ENCODE data around the gene DPP7. TPM values are rescaled to one million over a fixed set of nuclear protein-coding genes. Genes with fewer than 3 reads are reported as not detected.

Gene DPP7
- total and polyA plus RNA-seq, 2 experiments from 2014 or later, result 19.7 to 26.8 TPM

DNA sequence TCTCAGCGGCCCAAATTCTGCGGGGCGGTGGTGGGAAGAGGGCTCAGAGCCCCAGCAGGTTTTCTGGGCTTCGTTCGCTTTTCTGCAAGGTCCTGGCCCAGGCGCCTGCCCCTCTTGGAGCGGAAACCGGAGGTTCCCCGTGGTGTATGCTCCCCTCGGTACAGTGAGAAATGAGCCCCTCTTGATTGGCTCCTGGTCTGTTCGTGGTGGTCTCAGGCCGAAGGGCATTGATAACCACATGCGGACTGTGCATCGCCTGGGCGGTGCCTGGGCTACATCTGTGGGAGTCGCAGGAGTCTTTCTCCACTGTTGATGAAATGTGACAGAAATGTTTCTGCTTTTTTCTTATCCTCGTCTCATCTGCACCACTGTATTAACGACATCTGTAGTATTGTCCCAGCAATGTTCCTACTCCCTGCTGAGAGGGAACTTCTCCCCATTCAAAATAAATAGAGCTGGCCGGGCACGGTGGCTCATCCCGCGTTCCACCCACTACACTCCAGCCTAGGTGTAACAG is 27.1 kb downstream of the DPP7 start:
- H3K27ac ChIP-seq (ENCODE audit: low read depth), result no peak overlapping the region

More for the DNA sequence above, 27.1 kb downstream of the DPP7 start:
- peak overlapping the region; percentile 93 for H3K4me3 ChIP-seq
- DNase-seq (ENCODE audit: low spot score) (peak; percentile 43), ATAC-seq (peak; percentile 6)
- H2AFZ ChIP-seq, result peak overlapping the region; percentile 97; the same call in 1 of the 2 replicates
- H4K20me1 ChIP-seq (replicated peaks; ENCODE audit: insufficient read depth), result no peaks in the 10 kb centered on the region; the same call in 1 of the 2 replicates
- H3K4me3 Mint-ChIP-seq, result peak overlapping the region; percentile 92
- H3K27ac Mint-ChIP-seq, result no peak overlapping the region; the same call in 1 of the 2 replicates
- H3K4me2 ChIP-seq, result peak overlapping the region; percentile 98
- peaks cover 15% of the 10 kb centered on the region for H3K4me1 Mint-ChIP-seq
- H3K9me3 Mint-ChIP-seq, result peaks cover 4% of the 10 kb centered on the region; the same call in 1 of the 3 replicates
- H3K9me2 ChIP-seq (ENCODE audit: insufficient read depth), result no peaks in the 10 kb centered on the region
- H3K27me3 Mint-ChIP-seq (ENCODE audit: insufficient read depth, low read depth, poor library complexity), result peaks cover 21% of the 10 kb centered on the region
- peaks cover 20% of the 10 kb centered on the region for H3F3A ChIP-seq (replicated peaks; ENCODE audit: low read depth)
- H3K36me3 Mint-ChIP-seq (ENCODE audit: low read depth), result peaks cover 12% of the 10 kb centered on the region; the same call in 2 of the 3 replicates
- peaks cover 9% of the 10 kb centered on the region for H3K4me1 ChIP-seq (ENCODE audit: insufficient read depth)
- TF ChIP-seq JUNB (IDR thresholded peaks at IDR 0.05; ENCODE audit: unreplicated experiment), result no peak
- TF ChIP-seq, protein P1, sequence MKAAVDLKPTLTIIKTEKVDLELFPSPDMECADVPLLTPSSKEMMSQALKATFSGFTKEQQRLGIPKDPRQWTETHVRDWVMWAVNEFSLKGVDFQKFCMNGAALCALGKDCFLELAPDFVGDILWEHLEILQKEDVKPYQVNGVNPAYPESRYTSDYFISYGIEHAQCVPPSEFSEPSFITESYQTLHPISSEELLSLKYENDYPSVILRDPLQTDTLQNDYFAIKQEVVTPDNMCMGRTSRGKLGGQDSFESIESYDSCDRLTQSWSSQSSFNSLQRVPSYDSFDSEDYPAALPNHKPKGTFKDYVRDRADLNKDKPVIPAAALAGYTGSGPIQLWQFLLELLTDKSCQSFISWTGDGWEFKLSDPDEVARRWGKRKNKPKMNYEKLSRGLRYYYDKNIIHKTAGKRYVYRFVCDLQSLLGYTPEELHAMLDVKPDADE (IDR thresholded peaks at IDR 0.05), result no peak
- TF ChIP-seq POLR2AphosphoS5 (IDR thresholded peaks at IDR 0.05; ENCODE audit: low read depth), result no peak
- no peak for TF ChIP-seq EZH2 (IDR thresholded peaks at IDR 0.05; ENCODE audit: low read depth, unreplicated experiment)
- TF ChIP-seq CREB1 (CRISPR knock-in tag; IDR thresholded peaks at IDR 0.05; ENCODE audit: low read depth), result no peak
- TF ChIP-seq ZNF331 (CRISPR knock-in tag; IDR thresholded peaks at IDR 0.05; ENCODE audit: low read depth), result no peak
- no peak for TF ChIP-seq NANOG (IDR thresholded peaks at IDR 0.05; ENCODE audit: borderline replicate concordance)
- TF ChIP-seq, protein P2, sequence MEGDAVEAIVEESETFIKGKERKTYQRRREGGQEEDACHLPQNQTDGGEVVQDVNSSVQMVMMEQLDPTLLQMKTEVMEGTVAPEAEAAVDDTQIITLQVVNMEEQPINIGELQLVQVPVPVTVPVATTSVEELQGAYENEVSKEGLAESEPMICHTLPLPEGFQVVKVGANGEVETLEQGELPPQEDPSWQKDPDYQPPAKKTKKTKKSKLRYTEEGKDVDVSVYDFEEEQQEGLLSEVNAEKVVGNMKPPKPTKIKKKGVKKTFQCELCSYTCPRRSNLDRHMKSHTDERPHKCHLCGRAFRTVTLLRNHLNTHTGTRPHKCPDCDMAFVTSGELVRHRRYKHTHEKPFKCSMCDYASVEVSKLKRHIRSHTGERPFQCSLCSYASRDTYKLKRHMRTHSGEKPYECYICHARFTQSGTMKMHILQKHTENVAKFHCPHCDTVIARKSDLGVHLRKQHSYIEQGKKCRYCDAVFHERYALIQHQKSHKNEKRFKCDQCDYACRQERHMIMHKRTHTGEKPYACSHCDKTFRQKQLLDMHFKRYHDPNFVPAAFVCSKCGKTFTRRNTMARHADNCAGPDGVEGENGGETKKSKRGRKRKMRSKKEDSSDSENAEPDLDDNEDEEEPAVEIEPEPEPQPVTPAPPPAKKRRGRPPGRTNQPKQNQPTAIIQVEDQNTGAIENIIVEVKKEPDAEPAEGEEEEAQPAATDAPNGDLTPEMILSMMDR (conservative IDR thresholded peaks at IDR 0.05; ENCODE audit: low read depth in 2 of 2), result no peak
- no peak for TF ChIP-seq EZH2phosphoT487 (IDR thresholded peaks at IDR 0.05; ENCODE audit: unreplicated experiment)
- TF ChIP-seq, protein P3, sequence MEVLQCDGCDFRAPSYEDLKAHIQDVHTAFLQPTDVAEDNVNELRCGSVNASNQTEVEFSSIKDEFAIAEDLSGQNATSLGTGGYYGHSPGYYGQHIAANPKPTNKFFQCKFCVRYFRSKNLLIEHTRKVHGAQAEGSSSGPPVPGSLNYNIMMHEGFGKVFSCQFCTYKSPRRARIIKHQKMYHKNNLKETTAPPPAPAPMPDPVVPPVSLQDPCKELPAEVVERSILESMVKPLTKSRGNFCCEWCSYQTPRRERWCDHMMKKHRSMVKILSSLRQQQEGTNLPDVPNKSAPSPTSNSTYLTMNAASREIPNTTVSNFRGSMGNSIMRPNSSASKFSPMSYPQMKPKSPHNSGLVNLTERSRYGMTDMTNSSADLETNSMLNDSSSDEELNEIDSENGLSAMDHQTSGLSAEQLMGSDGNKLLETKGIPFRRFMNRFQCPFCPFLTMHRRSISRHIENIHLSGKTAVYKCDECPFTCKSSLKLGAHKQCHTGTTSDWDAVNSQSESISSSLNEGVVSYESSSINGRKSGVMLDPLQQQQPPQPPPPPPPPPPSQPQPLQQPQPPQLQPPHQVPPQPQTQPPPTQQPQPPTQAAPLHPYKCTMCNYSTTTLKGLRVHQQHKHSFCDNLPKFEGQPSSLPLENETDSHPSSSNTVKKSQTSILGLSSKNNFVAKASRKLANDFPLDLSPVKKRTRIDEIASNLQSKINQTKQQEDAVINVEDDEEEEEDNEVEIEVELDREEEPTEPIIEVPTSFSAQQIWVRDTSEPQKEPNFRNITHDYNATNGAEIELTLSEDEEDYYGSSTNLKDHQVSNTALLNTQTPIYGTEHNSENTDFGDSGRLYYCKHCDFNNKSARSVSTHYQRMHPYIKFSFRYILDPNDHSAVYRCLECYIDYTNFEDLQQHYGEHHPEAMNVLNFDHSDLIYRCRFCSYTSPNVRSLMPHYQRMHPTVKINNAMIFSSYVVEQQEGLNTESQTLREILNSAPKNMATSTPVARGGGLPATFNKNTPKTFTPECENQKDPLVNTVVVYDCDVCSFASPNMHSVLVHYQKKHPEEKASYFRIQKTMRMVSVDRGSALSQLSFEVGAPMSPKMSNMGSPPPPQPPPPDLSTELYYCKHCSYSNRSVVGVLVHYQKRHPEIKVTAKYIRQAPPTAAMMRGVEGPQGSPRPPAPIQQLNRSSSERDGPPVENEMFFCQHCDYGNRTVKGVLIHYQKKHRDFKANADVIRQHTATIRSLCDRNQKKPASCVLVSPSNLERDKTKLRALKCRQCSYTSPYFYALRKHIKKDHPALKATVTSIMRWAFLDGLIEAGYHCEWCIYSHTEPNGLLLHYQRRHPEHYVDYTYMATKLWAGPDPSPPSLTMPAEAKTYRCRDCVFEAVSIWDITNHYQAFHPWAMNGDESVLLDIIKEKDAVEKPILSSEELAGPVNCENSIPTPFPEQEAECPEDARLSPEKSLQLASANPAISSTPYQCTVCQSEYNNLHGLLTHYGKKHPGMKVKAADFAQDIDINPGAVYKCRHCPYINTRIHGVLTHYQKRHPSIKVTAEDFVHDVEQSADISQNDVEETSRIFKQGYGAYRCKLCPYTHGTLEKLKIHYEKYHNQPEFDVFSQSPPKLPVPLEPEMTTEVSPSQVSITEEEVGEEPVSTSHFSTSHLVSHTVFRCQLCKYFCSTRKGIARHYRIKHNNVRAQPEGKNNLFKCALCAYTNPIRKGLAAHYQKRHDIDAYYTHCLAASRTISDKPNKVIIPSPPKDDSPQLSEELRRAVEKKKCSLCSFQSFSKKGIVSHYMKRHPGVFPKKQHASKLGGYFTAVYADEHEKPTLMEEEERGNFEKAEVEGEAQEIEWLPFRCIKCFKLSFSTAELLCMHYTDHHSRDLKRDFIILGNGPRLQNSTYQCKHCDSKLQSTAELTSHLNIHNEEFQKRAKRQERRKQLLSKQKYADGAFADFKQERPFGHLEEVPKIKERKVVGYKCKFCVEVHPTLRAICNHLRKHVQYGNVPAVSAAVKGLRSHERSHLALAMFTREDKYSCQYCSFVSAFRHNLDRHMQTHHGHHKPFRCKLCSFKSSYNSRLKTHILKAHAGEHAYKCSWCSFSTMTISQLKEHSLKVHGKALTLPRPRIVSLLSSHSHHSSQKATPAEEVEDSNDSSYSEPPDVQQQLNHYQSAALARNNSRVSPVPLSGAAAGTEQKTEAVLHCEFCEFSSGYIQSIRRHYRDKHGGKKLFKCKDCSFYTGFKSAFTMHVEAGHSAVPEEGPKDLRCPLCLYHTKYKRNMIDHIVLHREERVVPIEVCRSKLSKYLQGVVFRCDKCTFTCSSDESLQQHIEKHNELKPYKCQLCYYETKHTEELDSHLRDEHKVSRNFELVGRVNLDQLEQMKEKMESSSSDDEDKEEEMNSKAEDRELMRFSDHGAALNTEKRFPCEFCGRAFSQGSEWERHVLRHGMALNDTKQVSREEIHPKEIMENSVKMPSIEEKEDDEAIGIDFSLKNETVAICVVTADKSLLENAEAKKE (CRISPR knock-in tag; IDR thresholded peaks at IDR 0.05), result no peak
- no peak for TF ChIP-seq STAT1 (IDR thresholded peaks at IDR 0.05; ENCODE audit: unreplicated experiment)
- TF ChIP-seq REST (IDR thresholded peaks at IDR 0.05; ENCODE audit: unreplicated experiment), result no peak
- no peak for TF ChIP-seq ZNF114 (CRISPR knock-in tag; IDR thresholded peaks at IDR 0.05)
- H3K36me3 ChIP-seq (ENCODE audit: insufficient read depth), result no peaks in the 10 kb centered on the region; the same call in 1 of the 2 replicates
- H3K27me3 ChIP-seq (ENCODE audit: insufficient read depth), result peaks cover 5% of the 10 kb centered on the region; the same call in 1 of the 2 replicates
- H3K79me2 ChIP-seq (replicated peaks; ENCODE audit: insufficient read depth), result no peaks in the 10 kb centered on the region; the same call in 1 of the 2 replicates
